Upper lobe of left lung (tissue), 4 donors: ENCODE results near the gene UBE3B.

Experiments used
- CTCF ChIP-seq, 6 experiments: fragments of 450-650 bp in 4 of 6; fragments of 200-600 bp in 2 of 6; sonication (generic) in 2 of 6; IDR thresholded peaks; one replicate each; pipeline ENCODE4 v1.5.1; 2016 to 2019; ENCODE audit warnings: antibody characterized with exemption in 6 of 6
- EP300 ChIP-seq, 4 donors: sonication (generic); formaldehyde crosslinking; IDR thresholded peaks; one replicate each; pipeline ENCODE4 v1.5.1; 2017; ENCODE audit warnings: antibody characterized with exemption in 4 of 4, control low read depth in 2 of 4
- POLR2A ChIP-seq, 4 donors: fragments of 450-650 bp; IDR thresholded peaks; one replicate each; pipeline ENCODE4 v1.5.1; 2016 to 2017; ENCODE audit warnings: antibody characterized with exemption in 4 of 4, mild to moderate bottlenecking in 2 of 4
- POLR2AphosphoS5 ChIP-seq, 2 donors: sonication (generic); formaldehyde crosslinking; IDR thresholded peaks; one replicate each; pipeline ENCODE4 v1.5.1; 2017; ENCODE audit warnings: antibody characterized with exemption in 2 of 2

DNA sequence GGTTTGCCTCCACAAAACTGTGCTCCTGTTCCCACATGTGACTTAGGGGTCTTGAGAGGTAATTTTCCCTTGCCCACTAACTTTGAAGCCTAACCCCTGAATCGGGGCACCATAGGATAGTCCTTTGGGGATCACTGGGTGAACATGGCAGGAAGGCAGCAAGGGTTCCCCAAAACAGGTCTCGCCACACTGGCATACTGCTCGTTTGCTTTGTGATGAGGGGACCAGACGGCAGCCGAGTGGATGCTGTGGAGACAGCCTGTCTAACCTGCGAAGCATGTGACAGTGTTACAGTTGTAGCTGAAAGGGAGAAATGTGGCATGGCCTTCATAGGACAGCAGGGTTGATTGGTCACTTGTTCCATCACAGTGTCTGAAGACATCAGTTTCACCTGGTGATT is 42.4 kb downstream of the UBE3B start:
- TF ChIP-seq CTCF (IDR thresholded peaks at IDR 0.05) (no peak), POLR2A (IDR thresholded peaks at IDR 0.05) (no peak), POLR2AphosphoS5 (IDR thresholded peaks at IDR 0.05) (no peak), EP300 (IDR thresholded peaks at IDR 0.05) (no peak)
